ENCODE measurements around the gene KPNA4. TPM values are rescaled to one million over a fixed set of nuclear protein-coding genes. Genes with fewer than 3 reads are reported as not detected.

Gene KPNA4
- total and polyA plus RNA-seq, 10 donors: 8.3 to 50.6 (median 36.0) TPM

DNA sequence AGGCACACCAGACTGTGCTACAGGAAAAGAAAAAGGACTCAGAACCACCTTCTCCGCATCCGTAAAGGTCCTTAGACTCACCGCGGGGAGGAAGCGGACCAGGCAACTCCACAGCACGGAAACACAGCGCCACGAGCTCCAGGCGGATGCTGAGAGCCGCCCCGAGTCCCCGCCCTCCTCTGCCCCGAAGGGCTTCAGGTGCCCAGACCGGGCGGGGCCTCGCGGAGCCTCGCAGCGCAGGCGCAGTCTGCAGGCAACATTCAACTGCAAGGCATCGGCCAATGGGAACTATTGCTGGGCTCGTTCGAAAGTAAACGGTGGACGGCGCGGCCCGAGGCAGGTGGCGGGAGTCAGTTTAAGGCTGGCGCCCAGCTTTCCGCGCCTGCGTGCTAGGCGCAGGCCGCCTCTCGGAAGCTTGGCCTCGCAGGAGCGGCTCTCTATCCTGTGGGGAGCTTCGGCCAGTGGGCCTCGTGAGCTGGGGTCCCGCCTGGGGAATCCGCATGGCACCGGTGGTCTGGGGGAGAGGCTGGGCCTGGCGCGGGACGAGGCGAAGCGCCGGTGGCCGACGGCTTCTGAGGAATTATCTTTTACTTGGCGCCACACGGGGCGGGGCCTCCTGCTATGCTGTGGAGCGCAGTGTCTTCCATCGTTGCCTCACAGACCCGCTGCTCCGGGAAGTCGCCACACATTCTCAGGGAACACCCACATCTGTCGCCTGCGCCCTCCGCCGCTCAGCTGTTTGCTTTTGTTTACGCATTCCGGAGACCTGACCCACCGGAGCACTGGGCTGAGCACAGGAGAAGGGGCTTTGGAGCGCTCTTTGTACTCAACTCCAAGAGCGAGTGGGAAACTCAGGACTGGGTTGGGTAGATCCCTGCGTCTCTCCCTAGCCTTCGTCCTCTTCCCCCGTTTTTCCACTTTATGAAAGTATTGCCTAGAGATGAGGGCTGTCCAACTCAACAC is 115.5 kb downstream of the KPNA4 start, which contains the start of gene TRIM59:
TSS of gene TRIM59 (minus strand) at position 151 of the 963 bp plus-strand sequence. CDS start 10,603 bp downstream, outside the sequence.
- intact Hi-C loops (cut with DNase I; ENCODE audit: low total_unique reads): no loop called here
- Histone ChIP-seq H3K9me3 (no peaks in the 10 kb centered on the region), H3K27ac (peak within 1 kb of the TSS; percentile 67 to 92 (median 84)), H3K4me1 (peaks cover 0 to 42% (median 26%) of the 10 kb centered on the region in 6 donors), H3K36me3 (peaks cover 0 to 7% (median 0%) of the 10 kb centered on the region in 6 donors), H3K4me3 (peak within 1 kb of the TSS; percentile 44 to 91 (median 64)), H3K27me3 (replicated peaks in 1 of 7) (peaks cover 0 to 7% (median 0%) of the 10 kb centered on the region in 7 donors)
- DNase-seq: peak; percentile 99
- WGBS, 5 donors: 13 to 27% (median 18%) methylated on average over 40 to 71 of the region's 71 CpGs
- peak in 1 of 3 donors; percentile 35 for TF ChIP-seq POLR2A (IDR thresholded peaks at IDR 0.05)
- TF ChIP-seq POLR2AphosphoS5 (IDR thresholded peaks at IDR 0.05): peak; percentile 89 to 92 (median 90)
- TF ChIP-seq, protein P1, sequence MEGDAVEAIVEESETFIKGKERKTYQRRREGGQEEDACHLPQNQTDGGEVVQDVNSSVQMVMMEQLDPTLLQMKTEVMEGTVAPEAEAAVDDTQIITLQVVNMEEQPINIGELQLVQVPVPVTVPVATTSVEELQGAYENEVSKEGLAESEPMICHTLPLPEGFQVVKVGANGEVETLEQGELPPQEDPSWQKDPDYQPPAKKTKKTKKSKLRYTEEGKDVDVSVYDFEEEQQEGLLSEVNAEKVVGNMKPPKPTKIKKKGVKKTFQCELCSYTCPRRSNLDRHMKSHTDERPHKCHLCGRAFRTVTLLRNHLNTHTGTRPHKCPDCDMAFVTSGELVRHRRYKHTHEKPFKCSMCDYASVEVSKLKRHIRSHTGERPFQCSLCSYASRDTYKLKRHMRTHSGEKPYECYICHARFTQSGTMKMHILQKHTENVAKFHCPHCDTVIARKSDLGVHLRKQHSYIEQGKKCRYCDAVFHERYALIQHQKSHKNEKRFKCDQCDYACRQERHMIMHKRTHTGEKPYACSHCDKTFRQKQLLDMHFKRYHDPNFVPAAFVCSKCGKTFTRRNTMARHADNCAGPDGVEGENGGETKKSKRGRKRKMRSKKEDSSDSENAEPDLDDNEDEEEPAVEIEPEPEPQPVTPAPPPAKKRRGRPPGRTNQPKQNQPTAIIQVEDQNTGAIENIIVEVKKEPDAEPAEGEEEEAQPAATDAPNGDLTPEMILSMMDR (IDR thresholded peaks at IDR 0.05 in 8 of 11, conservative IDR thresholded peaks at IDR 0.05 in 3 of 11): no peak

DNA sequence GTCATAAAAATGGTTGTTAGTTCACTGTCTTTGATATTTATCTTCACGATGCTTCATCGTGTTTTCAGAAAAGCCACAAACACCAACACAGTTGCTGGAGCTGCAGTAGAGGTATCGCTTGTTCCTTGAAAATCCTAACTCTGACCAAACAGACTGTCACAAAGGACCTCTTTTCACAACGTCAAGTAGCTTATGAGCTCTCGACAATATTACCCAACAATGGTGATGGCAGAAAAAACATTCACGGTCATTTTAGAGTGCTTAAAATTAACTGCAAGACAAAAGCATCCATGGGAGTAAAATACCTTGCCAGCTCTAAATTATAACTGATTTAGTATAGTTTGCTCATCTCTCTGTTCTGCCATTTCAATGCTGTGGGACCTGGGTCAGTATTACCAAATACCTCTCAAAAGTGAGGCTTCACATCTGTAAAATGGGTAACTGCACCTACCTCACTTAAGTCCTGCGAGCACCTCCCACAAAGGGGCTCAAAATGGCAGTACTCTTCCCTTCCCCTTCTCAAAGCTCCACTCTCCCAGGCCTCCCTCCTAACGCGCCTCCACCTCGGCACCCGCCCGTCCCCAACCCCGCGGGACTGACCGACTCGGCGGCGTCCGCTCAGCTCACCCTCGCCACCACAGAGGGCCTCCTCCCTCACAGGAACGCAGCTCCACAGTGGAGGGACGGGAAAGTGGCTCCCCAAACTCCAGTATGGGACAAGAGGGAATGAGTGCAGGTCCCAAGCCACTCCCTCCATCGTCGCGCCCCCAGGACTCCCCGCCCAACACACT is 116.3 kb downstream of the KPNA4 start:
- Histone ChIP-seq H3K4me3 (peak overlapping the region; percentile 44 to 91 (median 64)), H3K27me3 (replicated peaks in 1 of 7) (peaks cover 0 to 7% (median 0%) of the 10 kb centered on the region in 7 donors), H3K36me3 (peaks cover 0 to 15% (median 0%) of the 10 kb centered on the region in 6 donors), H3K9me3 (no peaks in the 10 kb centered on the region), H3K27ac (peak overlapping the region; percentile 67 to 92 (median 84)), H3K4me1 (peaks cover 0 to 42% (median 26%) of the 10 kb centered on the region in 6 donors)
- DNase-seq: peak; percentile 92
- intact Hi-C loops (cut with DNase I; ENCODE audit: low total_unique reads): no loop called here
- WGBS, 5 donors: 2 to 5% (median 3%) methylated on average over 20 to 26 of the region's 26 CpGs
- TF ChIP-seq, protein P1 (IDR thresholded peaks at IDR 0.05 in 8 of 11, conservative IDR thresholded peaks at IDR 0.05 in 3 of 11): peak in 1 of 11 experiments; percentile 7
- no peak for TF ChIP-seq POLR2AphosphoS5 (IDR thresholded peaks at IDR 0.05)

DNA sequence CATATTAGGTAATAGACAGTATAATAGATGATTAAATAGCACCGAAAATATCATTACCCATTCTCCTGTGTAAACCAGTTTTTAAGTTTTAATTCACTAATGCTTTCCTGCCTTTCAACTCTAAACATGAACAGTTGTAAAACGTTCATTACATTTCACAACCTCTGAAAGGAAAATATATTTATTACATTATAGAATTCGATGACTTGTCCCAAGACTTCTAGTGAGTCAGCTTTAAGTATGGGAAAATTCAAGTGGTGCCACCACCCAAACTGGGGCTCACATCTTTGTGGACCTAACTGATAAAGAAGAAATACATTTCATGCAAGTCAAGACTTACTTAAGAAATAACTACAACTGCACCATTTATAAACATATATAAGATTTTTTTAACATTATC is 117.8 kb downstream of the KPNA4 start:
- H3K27me3 ChIP-seq (replicated peaks in 1 of 7): peaks cover 0 to 7% (median 0%) of the 10 kb centered on the region in 7 donors
- no peak for DNase-seq
- no peak overlapping the region for H3K27ac ChIP-seq
- 53 to 79% (median 63%) methylated on average over 3 of the region's 3 CpGs for WGBS, 5 donors
- intact Hi-C loops (cut with DNase I; ENCODE audit: low total_unique reads): no loop called here
- no peaks in the 10 kb centered on the region for H3K9me3 ChIP-seq
- H3K4me3 ChIP-seq: no peak overlapping the region
- TF ChIP-seq, protein P1 (IDR thresholded peaks at IDR 0.05 in 8 of 11, conservative IDR thresholded peaks at IDR 0.05 in 3 of 11): no peak
- TF ChIP-seq POLR2A (IDR thresholded peaks at IDR 0.05) (no peak), POLR2AphosphoS5 (IDR thresholded peaks at IDR 0.05) (no peak)
- H3K4me1 ChIP-seq: peaks cover 0 to 42% (median 26%) of the 10 kb centered on the region in 6 donors
- H3K36me3 ChIP-seq: peaks cover 0 to 26% (median 0%) of the 10 kb centered on the region in 6 donors

All from spleen (tissue), 11 donors.